Germinal center (tissue), 1 donor: ENCODE data around the gene GRWD1.

Experiments used
- DNase-seq: peaks from one replicate; pipeline ENCODE4 v3.0.0; 2012; ENCODE audit warnings: mixed read lengths, low spot score

The GRWD1 gene

GRCh38 chr19:48445606-48446481 is at the start of gene GRWD1:
GRWD1 (plus strand) TSS chr19:48445983; CDS start chr19:48446006, 23 bp downstream.
- peak; percentile 92 for DNase-seq

GRCh38 chr19:48396016-48396823 is 49.6 kb upstream of the GRWD1 start:
- no peak for DNase-seq

- DNase-seq: no peak
Observed at GRCh38 chr19:48396824-48397176, 49.0 kb upstream of the GRWD1 start.

- no peak for DNase-seq
Observed at GRCh38 chr19:48397263-48398101, 48.3 kb upstream of the GRWD1 start.

GRCh38 chr19:48398102-48398374 is 47.7 kb upstream of the GRWD1 start:
- no peak for DNase-seq

- peak; percentile 91 for DNase-seq
Observed at GRCh38 chr19:48398375-48399235, 47.2 kb upstream of the GRWD1 start.

GRCh38 chr19:48400018-48400742 is 45.6 kb upstream of the GRWD1 start:
- DNase-seq: no peak

- DNase-seq: no peak
Observed at GRCh38 chr19:48401287-48401686, 44.5 kb upstream of the GRWD1 start.

- peak; percentile 72 for DNase-seq
Observed at GRCh38 chr19:48403606-48404005, 42.2 kb upstream of the GRWD1 start.

GRCh38 chr19:48405010-48405659 is 40.6 kb upstream of the GRWD1 start:
- DNase-seq: no peak

GRCh38 chr19:48405850-48406249 is 39.9 kb upstream of the GRWD1 start:
- no peak for DNase-seq

- no peak for DNase-seq
Observed at GRCh38 chr19:48413879-48414587, 31.8 kb upstream of the GRWD1 start.

- peak; percentile 73 for DNase-seq
Observed at GRCh38 chr19:48415395-48415794, 30.4 kb upstream of the GRWD1 start.

- no peak for DNase-seq
Observed at GRCh38 chr19:48415806-48416221, 30.0 kb upstream of the GRWD1 start.

- DNase-seq: no peak
Observed at GRCh38 chr19:48417421-48417820, 28.4 kb upstream of the GRWD1 start.

GRCh38 chr19:48418317-48419064 is 27.3 kb upstream of the GRWD1 start:
- no peak for DNase-seq

GRCh38 chr19:48419158-48419920 is 26.4 kb upstream of the GRWD1 start:
- DNase-seq: peak; percentile 73

GRCh38 chr19:48421548-48421947 is 24.2 kb upstream of the GRWD1 start:
- no peak for DNase-seq
